Gastroesophageal sphincter (tissue), 4 donors: ENCODE results near the gene PDE4B. TPM values are rescaled to one million over a fixed set of nuclear protein-coding genes. Genes with fewer than 3 reads are reported as not detected.

ENCODE experiments used
- ATAC-seq: fragments of 150-250 bp; one replicate; pipeline ENCODE4 v1.9.1; 2016; ENCODE audit warnings: mild to moderate bottlenecking, moderate library complexity
- H3K27ac ChIP-seq, 4 donors: fragments of 200-600 bp; sonication (generic) in 3 of 4; 1 replicate in 3 of 4; 2 replicates in 1 of 4; pipeline ENCODE4 v1.5.1; 2016 to 2019
- H3K27me3 ChIP-seq: fragments of 200-600 bp; sonication (generic); one replicate; pipeline ENCODE4 v1.5.1; 2019
- H3K36me3 ChIP-seq, 2 donors: fragments of 200-600 bp; sonication (generic); one replicate each; pipeline ENCODE4 v1.5.1; 2019; ENCODE audit warnings: control low read depth in 1 of 2
- H3K4me1 ChIP-seq, 3 donors: fragments of 200-600 bp; sonication (generic); 1 replicate in 2 of 3; 2 replicates in 1 of 3; pipeline ENCODE4 v1.5.1; 2016 to 2019; ENCODE audit warnings: control low read depth in 2 of 3
- H3K4me3 ChIP-seq, 2 donors: fragments of 200-600 bp; sonication (generic); one replicate each; pipeline ENCODE4 v1.5.1; 2019; ENCODE audit warnings: mild to moderate bottlenecking in 1 of 2, moderate library complexity in 1 of 2
- H3K9me3 ChIP-seq, 3 donors: fragments of 200-600 bp; sonication (generic); one replicate each; pipeline ENCODE4 v1.5.1; 2017 to 2019; ENCODE audit warnings: control low read depth in 2 of 3
- CTCF ChIP-seq, 4 experiments: fragments of 200-600 bp in 2 of 4; fragments of 450-650 bp in 2 of 4; sonication (generic) in 1 of 4; IDR thresholded peaks; one replicate each; pipeline ENCODE4 v1.5.1; 2017 to 2019; ENCODE audit warnings: antibody characterized with exemption in 4 of 4, mild to moderate bottlenecking in 2 of 4, moderate library complexity in 2 of 4
- EP300 ChIP-seq: sonication (generic); formaldehyde crosslinking; IDR thresholded peaks from one replicate; pipeline ENCODE4 v1.6.1; 2017; ENCODE audit warnings: antibody characterized with exemption, mild to moderate bottlenecking
- POLR2A ChIP-seq, 2 donors: fragments of 450-650 bp; IDR thresholded peaks; one replicate each; pipeline ENCODE4 v1.6.1; 2017; ENCODE audit warnings: antibody characterized with exemption in 2 of 2, mild to moderate bottlenecking in 2 of 2, moderate library complexity in 1 of 2
- POLR2AphosphoS5 ChIP-seq: sonication (generic); formaldehyde crosslinking; IDR thresholded peaks from one replicate; pipeline ENCODE4 v1.6.1; 2017; ENCODE audit warnings: antibody characterized with exemption
- WGBS, 2 donors: methylation state at CpG; one replicate each; pipeline ENCODE4 v1.1.5; 2018; ENCODE audit warnings: low coverage in 1 of 2; 5-methylcytosine and 5-hydroxymethylcytosine counted together
- total RNA-seq, 4 donors: library from RNA; depleted of rRNA; stranded (reverse); fragments of >200 nt; gene quantifications; one replicate each; pipeline ENCODE4 v1.1.0, GENCODE V29; 2016

The PDE4B gene
- total RNA-seq, 4 donors from 2014 or later, result 5.9 to 16.2 (median 8.8) TPM

DNA sequence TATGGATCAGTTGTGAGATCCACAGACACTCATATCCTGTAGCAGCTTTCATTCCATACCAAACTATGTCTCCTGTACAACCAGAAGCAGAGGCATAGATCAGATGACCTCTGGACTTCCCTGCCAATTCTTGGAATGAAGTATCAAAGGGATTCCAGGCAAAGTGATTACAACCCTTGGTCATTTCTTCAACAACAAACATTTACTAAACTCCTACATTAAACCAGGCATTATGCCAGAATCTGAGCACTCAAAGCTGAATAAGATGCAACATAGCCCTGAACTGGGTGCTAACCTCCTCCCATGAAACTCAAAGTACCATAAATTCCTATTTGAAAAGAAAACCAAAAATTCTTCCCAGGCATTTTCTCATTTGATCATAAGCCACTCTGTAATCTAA lies 620.0 kb downstream of the PDE4B start:
- no peaks in the 10 kb centered on the region for H3K36me3 ChIP-seq
- H3K4me1 ChIP-seq, result no peaks in the 10 kb centered on the region
- no peak overlapping the region for H3K27ac ChIP-seq
- no peaks in the 10 kb centered on the region for H3K27me3 ChIP-seq
- TF ChIP-seq POLR2AphosphoS5 (no peak), CTCF (IDR thresholded peaks at IDR 0.05) (no peak), EP300 (no peak), POLR2A (IDR thresholded peaks at IDR 0.05) (no peak)
- no peak overlapping the region for H3K4me3 ChIP-seq
- no peak for ATAC-seq
- H3K9me3 ChIP-seq, result peaks cover 0 to 12% (median 0%) of the 10 kb centered on the region in 3 donors

DNA sequence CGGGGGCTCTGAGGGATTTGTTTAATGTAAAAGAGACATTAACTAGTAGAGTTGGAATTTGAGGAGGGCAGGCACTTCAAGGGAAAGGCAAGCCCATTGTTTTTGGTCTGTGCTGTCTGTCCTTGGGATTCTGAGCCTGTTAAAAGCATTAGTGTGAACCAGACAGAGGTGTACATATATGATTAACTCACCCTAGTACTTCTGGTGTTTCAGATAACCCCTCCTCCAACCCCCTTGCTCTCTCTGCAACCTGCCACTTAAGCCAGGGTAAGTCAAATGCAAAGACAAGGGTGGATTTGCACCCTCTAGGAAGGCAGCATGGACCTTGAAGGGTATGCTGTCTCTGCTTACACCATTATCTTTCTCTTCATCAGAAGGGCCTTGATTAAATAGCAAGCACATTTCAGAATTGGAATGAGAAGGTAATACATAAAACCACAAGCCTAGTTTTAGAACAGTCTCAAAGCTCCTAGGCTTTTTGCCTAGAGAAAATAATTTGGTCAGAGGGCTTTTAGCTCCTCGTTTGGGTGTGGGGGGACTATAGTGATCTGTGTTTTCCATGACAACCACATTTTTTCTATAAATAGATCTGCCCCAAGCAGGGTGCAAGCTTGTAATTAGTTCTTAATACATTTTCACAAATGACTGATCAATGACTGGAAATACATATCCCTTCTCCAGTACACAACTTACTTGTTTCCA lies 620.6 kb downstream of the PDE4B start:
- no peak for ATAC-seq

GRCh38 chr1:66413838-66414175 lies 621.1 kb downstream of the PDE4B start:
- Histone ChIP-seq H3K9me3 (peaks cover 0 to 18% (median 0%) of the 10 kb centered on the region in 3 donors), H3K27me3 (no peaks in the 10 kb centered on the region), H3K4me1 (no peaks in the 10 kb centered on the region), H3K36me3 (no peaks in the 10 kb centered on the region), H3K4me3 (no peak overlapping the region), H3K27ac (no peak overlapping the region)
- no peak for TF ChIP-seq POLR2A (IDR thresholded peaks at IDR 0.05)
- no peak for TF ChIP-seq POLR2AphosphoS5
- no peak for TF ChIP-seq EP300
- TF ChIP-seq CTCF (IDR thresholded peaks at IDR 0.05), result no peak
- no peak for ATAC-seq
- 43 to 50% methylated on average over 3 of the region's 3 CpGs for WGBS, 2 donors

More for the DNA sequence above, 620.6 kb downstream of the PDE4B start:
- Histone ChIP-seq H3K27me3 (no peaks in the 10 kb centered on the region), H3K4me1 (no peaks in the 10 kb centered on the region), H3K27ac (no peak overlapping the region), H3K36me3 (no peaks in the 10 kb centered on the region), H3K4me3 (no peak overlapping the region), H3K9me3 (peaks cover 0 to 18% (median 0%) of the 10 kb centered on the region in 3 donors)
- 46 to 58% methylated on average over 2 of the region's 2 CpGs for WGBS, 2 donors
- TF ChIP-seq CTCF (IDR thresholded peaks at IDR 0.05) (no peak), POLR2AphosphoS5 (no peak), POLR2A (IDR thresholded peaks at IDR 0.05) (no peak), EP300 (no peak)

DNA sequence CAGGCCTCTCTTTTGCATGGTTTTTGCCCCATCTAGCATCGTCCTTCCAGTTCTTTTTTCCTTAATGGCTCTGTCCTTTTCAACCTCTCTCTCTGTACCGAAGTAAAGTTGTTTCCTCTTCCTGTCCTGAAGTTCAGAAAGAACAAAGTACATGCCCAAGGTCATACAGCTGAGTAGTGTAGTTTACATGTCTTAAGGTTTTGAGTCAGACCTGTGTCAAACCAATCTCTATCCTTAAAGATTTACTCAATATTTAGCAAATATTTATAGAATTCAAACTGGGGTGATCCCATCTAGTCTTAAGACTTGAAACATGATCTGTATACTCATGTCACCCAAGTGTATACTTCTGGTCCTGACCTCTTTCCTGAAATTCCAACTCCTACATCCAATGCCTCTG lies 622.6 kb downstream of the PDE4B start:
- no peak overlapping the region for H3K4me3 ChIP-seq
- no peak for ATAC-seq
- H3K27me3 ChIP-seq, result no peaks in the 10 kb centered on the region
- peaks cover 0 to 18% (median 0%) of the 10 kb centered on the region in 3 donors for H3K9me3 ChIP-seq
- no peaks in the 10 kb centered on the region for H3K36me3 ChIP-seq
- TF ChIP-seq POLR2AphosphoS5 (no peak), EP300 (no peak), POLR2A (IDR thresholded peaks at IDR 0.05) (no peak), CTCF (IDR thresholded peaks at IDR 0.05) (no peak)
- no peak overlapping the region for H3K27ac ChIP-seq
- H3K4me1 ChIP-seq, result no peaks in the 10 kb centered on the region
- 63 to 100% methylated on average over 1 to 2 of the region's 2 CpGs for WGBS, 2 donors

DNA sequence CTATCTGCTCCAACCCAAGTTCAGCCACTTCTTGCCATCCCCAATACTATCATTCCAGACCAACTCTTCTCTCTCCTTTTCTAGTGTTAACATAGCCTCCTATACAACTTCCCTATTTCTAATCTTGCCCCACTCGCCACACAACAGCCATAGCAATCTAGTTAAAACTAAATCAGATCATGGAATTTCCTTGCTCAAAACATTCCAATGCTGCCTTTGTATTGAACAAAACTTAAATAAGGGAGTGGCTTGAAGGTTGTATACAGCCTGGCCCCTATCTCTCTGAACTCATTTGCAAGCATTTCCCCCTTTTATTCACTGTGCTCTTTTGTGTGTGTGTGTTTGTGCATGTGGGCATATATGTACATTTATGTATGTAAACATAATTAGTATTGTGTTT lies 623.2 kb downstream of the PDE4B start:
- no peak overlapping the region for H3K4me3 ChIP-seq
- H3K4me1 ChIP-seq, result no peaks in the 10 kb centered on the region
- H3K27ac ChIP-seq, result no peak overlapping the region
- no peaks in the 10 kb centered on the region for H3K36me3 ChIP-seq
- 71 to 73% methylated on average over 1 of the region's 1 CpG for WGBS, 2 donors
- H3K27me3 ChIP-seq, result no peaks in the 10 kb centered on the region
- TF ChIP-seq EP300 (no peak), POLR2A (IDR thresholded peaks at IDR 0.05) (no peak), CTCF (IDR thresholded peaks at IDR 0.05) (no peak), POLR2AphosphoS5 (no peak)
- peaks cover 0 to 18% (median 0%) of the 10 kb centered on the region in 3 donors for H3K9me3 ChIP-seq
- no peak for ATAC-seq
